ENCODE measurements around the gene PRDM2. TPM values are rescaled to one million over a fixed set of nuclear protein-coding genes. Genes with fewer than 3 reads are reported as not detected.

PRDM2 gene
- total RNA-seq, 1 donor from 2014 or later, result 12.5 TPM

DNA sequence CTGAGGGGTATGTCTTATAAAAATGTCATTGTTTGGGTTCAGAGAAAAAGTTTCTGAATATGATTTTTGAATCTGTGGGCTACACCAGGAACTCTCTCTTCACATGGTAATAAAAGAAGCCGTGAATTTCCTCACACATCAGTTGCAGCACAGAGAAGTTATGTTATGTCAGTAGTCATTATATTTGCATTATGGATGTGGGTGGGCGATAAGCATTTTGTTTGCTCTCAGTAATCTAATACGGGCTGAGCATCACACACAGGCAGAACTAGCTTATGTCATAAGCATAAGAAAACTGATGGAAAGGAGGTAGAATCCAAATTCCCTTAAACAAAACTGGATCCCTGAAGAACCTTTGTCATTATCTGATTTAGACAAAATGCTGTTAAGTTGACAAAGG, 70.8 kb downstream of the PRDM2 start:
- TF ChIP-seq, protein P1, sequence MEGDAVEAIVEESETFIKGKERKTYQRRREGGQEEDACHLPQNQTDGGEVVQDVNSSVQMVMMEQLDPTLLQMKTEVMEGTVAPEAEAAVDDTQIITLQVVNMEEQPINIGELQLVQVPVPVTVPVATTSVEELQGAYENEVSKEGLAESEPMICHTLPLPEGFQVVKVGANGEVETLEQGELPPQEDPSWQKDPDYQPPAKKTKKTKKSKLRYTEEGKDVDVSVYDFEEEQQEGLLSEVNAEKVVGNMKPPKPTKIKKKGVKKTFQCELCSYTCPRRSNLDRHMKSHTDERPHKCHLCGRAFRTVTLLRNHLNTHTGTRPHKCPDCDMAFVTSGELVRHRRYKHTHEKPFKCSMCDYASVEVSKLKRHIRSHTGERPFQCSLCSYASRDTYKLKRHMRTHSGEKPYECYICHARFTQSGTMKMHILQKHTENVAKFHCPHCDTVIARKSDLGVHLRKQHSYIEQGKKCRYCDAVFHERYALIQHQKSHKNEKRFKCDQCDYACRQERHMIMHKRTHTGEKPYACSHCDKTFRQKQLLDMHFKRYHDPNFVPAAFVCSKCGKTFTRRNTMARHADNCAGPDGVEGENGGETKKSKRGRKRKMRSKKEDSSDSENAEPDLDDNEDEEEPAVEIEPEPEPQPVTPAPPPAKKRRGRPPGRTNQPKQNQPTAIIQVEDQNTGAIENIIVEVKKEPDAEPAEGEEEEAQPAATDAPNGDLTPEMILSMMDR (conservative IDR thresholded peaks at IDR 0.05; ENCODE audit: low read depth, low read length), result no peak
- H3K4me3 ChIP-seq (ENCODE audit: low read depth, low read length), result no peak overlapping the region
- DNase-seq (ENCODE audit: low read depth), result no peak

DNA sequence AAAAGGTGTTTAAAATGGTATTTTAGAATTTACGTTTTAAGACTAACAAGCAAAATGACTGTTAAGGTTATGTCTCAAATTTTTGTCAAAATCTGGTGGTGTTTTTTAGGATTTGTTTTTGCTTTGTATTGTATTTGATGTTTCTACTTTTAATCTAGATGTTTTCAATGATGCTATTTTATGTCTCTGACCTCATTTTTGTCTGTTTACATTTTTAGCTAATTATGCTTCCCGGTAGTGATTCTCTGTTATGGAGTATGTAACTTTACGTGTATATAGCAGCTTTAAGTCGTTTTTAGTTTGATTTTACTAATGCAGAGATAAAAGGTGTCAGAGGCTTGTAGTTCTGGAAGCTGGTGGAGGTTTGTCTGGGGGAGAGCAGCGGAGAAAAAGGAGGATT, 71.8 kb downstream of the PRDM2 start:
- DNase-seq (ENCODE audit: low read depth), result no peak
- TF ChIP-seq, protein P1 (conservative IDR thresholded peaks at IDR 0.05; ENCODE audit: low read depth, low read length), result no peak

DNA sequence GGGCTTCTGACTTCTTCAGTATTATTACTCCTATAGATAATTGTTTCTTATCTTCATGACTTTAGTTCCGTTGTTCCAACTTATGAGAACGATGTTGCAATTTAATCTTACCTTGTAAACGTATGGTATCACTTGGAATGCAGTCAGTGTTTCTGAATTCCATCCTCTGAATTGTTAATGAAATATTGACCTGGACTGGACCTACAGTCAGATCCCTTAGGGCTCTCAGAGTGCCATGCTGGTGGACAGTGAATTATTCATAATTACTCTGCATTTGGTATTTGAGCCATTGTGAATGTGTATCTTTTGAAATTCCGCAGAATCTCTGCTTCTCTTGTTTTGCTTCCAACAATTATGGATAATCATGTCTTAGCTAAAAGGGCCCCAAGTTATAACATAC, 72.3 kb downstream of the PRDM2 start:
- H3K4me3 ChIP-seq (ENCODE audit: low read depth, low read length), result no peak overlapping the region
- TF ChIP-seq, protein P1 (conservative IDR thresholded peaks at IDR 0.05; ENCODE audit: low read depth, low read length), result no peak
- no peak for DNase-seq (ENCODE audit: low read depth)

More for the DNA sequence above, 71.8 kb downstream of the PRDM2 start:
- no peak overlapping the region for H3K4me3 ChIP-seq (ENCODE audit: low read depth, low read length)

DNA sequence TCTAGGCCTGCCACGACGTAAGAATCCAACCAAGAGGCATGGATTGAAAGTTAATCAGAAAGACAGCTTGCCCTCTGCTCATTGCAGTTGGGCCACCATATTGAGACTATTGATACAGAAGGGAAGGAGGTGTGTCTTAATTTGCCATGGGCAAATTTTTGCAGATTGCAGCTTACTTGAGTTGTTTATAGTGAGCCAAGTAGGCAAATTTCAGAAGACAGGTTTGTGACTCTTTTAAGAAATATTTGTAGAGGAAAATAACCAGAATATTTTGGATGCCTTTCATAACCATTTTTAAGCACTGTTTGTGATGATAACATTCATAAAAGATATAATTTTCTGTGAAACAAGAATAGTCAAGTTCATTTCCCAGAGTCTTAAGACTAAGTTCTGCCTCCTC, 74.1 kb downstream of the PRDM2 start:
- TF ChIP-seq, protein P1 (conservative IDR thresholded peaks at IDR 0.05; ENCODE audit: low read depth, low read length), result no peak
- DNase-seq (ENCODE audit: low read depth), result no peak
- H3K4me3 ChIP-seq (ENCODE audit: low read depth, low read length), result no peak overlapping the region

DNA sequence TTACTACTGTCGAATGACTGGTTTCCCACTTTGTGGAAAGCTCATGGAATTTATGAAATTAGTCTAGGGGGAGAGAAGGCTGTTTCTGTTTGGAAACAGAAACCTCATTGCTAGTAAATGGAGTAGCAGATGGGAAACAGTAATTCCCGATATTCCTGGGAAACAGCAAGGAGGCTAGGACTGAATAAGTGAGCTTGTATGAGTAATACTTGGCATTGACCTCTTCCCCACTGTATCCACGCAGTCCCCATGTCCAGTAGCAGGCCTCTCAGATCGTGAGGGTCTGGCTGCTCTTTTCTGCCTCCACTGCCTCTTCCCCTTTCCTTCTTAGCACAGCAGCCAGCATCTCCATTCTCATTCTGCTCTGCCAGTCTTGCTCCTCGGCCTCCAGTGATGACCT, 75.5 kb downstream of the PRDM2 start:
- H3K4me3 ChIP-seq (ENCODE audit: low read depth, low read length), result no peak overlapping the region
- DNase-seq (ENCODE audit: low read depth), result no peak
- TF ChIP-seq, protein P1 (conservative IDR thresholded peaks at IDR 0.05; ENCODE audit: low read depth, low read length), result no peak

DNA sequence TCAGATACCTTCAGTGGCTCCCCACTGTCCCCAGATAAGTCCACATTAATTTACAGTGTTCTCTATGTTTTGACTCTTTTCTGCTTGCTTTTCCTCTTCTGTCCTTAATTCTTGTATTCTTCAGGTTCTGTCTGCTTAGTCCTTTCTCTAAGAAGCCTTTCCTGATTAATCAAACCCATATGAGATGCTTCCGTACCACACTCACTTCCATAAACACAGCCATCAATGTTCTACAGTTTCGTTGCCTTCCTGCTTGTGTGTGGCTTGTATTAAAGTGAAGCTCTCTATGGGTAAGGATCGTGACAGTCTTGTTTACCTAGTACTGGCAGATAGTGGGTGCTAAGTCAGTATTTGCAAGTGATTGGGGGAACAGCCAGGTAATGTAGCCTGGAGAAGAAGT, 75.9 kb downstream of the PRDM2 start:
- no peak overlapping the region for H3K4me3 ChIP-seq (ENCODE audit: low read depth, low read length)
- TF ChIP-seq, protein P1 (conservative IDR thresholded peaks at IDR 0.05; ENCODE audit: low read depth, low read length), result no peak
- DNase-seq (ENCODE audit: low read depth), result no peak

DNA sequence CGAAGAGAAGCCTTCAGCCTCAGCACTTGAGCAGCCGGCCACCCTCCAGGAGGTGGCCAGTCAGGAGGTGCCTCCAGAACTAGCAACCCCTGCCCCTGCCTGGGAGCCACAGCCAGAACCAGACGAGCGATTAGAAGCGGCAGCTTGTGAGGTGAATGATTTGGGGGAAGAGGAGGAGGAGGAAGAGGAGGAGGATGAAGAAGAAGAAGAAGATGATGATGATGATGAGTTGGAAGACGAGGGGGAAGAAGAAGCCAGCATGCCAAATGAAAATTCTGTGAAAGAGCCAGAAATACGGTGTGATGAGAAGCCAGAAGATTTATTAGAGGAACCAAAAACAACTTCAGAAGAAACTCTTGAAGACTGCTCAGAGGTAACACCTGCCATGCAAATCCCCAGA, 78.4 kb downstream of the PRDM2 start:
- no peak for DNase-seq (ENCODE audit: low read depth)
- no peak overlapping the region for H3K4me3 ChIP-seq (ENCODE audit: low read depth, low read length)
- TF ChIP-seq, protein P1 (conservative IDR thresholded peaks at IDR 0.05; ENCODE audit: low read depth, low read length), result no peak
